ENCODE results near the gene ADRA2B. TPM values are rescaled to one million over a fixed set of nuclear protein-coding genes. Genes with fewer than 3 reads are reported as not detected.
A peak's percentile ranks its signal among the peaks of the same experiment; 100 is the strongest.

Gene ADRA2B
- total RNA-seq, 4 donors from 2014 or later = 0.28 to 0.67 (median 0.53) TPM; not detected in 1

DNA sequence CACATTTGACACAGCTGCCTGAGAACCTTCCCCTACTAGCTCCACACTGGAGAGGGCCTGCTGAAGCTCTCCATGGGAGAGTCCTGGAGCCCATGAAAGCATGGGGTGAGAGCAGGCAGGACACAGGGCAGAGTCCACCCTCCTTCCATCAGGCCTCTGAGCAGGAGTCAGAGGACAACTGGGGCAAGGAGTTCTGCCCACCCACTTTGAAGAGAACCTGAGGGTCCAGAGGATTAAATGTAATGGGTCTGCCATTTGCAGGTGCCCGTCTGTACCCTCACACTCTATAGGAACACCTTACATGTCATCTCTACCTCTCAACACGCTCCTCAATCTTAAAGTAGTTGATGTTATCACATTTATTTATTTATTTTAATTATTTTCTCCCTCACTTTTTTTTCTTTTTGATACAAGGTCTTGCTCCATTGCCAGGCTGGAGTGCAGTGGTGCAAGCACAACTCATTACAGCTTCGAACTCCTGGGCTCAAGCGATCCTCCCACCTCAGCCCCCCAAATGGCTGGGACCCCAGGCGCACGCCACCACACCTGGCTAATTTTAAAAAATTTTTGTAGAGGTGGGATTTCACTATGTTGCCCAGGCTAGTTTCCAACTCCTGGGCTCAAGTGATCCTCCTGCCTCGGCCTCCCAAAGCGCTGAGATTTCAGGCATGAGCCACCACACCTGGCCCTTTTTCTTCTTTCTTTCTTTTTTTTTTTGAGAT lies 10.2 kb downstream of the ADRA2B start:
- Histone ChIP-seq H3K36me3 (no peaks in the 10 kb centered on the region), H3K4me1 (peaks cover 0 to 6% (median 0%) of the 10 kb centered on the region in 4 donors), H3K27ac (no peak overlapping the region), H3K27me3 (no peaks in the 10 kb centered on the region), H3K9me3 (peaks cover 0 to 10% (median 4%) of the 10 kb centered on the region in 4 donors), H3K4me3 (no peak overlapping the region)
- no peak for TF ChIP-seq POLR2A (IDR thresholded peaks at IDR 0.05)
- TF ChIP-seq, protein P1, sequence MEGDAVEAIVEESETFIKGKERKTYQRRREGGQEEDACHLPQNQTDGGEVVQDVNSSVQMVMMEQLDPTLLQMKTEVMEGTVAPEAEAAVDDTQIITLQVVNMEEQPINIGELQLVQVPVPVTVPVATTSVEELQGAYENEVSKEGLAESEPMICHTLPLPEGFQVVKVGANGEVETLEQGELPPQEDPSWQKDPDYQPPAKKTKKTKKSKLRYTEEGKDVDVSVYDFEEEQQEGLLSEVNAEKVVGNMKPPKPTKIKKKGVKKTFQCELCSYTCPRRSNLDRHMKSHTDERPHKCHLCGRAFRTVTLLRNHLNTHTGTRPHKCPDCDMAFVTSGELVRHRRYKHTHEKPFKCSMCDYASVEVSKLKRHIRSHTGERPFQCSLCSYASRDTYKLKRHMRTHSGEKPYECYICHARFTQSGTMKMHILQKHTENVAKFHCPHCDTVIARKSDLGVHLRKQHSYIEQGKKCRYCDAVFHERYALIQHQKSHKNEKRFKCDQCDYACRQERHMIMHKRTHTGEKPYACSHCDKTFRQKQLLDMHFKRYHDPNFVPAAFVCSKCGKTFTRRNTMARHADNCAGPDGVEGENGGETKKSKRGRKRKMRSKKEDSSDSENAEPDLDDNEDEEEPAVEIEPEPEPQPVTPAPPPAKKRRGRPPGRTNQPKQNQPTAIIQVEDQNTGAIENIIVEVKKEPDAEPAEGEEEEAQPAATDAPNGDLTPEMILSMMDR (IDR thresholded peaks at IDR 0.05) = no peak
- peak in 2 of 3 donors; percentile 15 to 22 for DNase-seq

DNA sequence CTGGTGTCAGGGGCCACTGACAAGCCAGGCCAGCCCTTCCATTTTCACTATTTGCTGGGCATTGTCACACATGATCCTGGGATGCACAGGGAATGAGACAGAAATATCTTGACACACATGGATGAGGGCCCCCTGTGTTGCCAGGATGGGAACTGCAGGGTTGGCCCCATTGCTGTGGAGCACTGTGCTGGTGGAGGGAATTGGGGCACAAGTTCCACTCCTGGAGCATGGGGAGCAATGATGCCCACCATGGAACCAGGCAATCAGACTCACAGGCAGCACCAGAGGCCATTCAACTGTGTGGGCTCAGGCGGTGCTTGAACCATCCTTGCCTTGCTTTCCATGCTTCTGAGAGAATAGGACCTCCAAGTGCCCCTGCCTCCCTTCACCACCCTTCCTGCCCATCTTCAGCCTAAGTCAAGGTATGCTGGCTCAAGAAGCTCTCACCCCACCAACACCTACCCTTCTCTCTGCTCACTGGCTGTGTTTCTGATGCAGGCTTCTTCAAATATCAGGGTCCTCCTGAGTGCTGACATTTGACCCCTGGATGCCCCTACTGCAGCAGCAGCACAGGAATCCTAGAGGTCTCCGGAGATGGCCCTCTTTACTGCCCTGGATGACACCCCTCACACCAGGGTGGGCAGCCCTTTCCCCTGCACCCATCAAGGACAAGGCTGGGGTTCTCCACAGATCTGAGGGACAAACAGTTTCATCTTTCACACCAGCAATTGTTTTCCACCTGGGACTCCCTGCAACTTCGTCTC lies 11.0 kb downstream of the ADRA2B start:
- Histone ChIP-seq H3K4me3 (no peak overlapping the region), H3K4me1 (peaks cover 0 to 6% (median 0%) of the 10 kb centered on the region in 4 donors), H3K36me3 (no peaks in the 10 kb centered on the region), H3K9me3 (peaks cover 0 to 10% (median 4%) of the 10 kb centered on the region in 4 donors), H3K27me3 (no peaks in the 10 kb centered on the region), H3K27ac (no peak overlapping the region)
- no peak for TF ChIP-seq POLR2A (IDR thresholded peaks at IDR 0.05)
- TF ChIP-seq, protein P1 (IDR thresholded peaks at IDR 0.05) = no peak
- DNase-seq = peak in 2 of 3 donors; percentile 20 to 30

DNA sequence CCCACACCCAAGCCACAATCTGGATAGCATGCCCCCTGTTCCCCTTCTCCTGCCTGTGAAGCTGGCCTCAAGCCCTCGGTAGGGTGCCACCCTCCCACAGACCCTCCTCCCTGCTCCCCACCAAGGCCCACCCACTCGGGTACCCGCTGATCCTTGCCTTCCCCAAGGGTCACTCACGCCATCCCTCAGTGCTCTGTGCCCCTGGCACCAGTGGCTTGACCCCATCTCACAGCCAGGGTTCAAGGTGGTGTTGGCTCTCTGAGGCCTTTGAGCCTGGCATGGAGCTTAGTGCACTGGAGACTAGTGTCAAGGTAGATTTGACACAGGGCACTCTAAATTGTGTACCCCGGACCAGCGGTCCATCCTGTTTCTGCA lies 11.9 kb downstream of the ADRA2B start:
- Histone ChIP-seq H3K27me3 (no peaks in the 10 kb centered on the region), H3K9me3 (peaks cover 0 to 10% (median 4%) of the 10 kb centered on the region in 4 donors), H3K4me3 (no peak overlapping the region), H3K4me1 (peaks cover 0 to 5% (median 0%) of the 10 kb centered on the region in 4 donors), H3K27ac (no peak overlapping the region), H3K36me3 (no peaks in the 10 kb centered on the region)
- no peak for TF ChIP-seq POLR2A (IDR thresholded peaks at IDR 0.05)
- TF ChIP-seq, protein P1 (IDR thresholded peaks at IDR 0.05) = no peak
- peak in 2 of 3 donors; percentile 25 to 34 for DNase-seq

GRCh38 chr2:96103761-96104486 lies 12.4 kb downstream of the ADRA2B start:
- TF ChIP-seq, protein P1 (IDR thresholded peaks at IDR 0.05) = no peak
- TF ChIP-seq POLR2A (IDR thresholded peaks at IDR 0.05) = no peak
- DNase-seq = peak in 2 of 3 donors; percentile 11 to 15
- Histone ChIP-seq H3K4me1 (no peaks in the 10 kb centered on the region), H3K4me3 (no peak overlapping the region), H3K36me3 (no peaks in the 10 kb centered on the region), H3K27me3 (no peaks in the 10 kb centered on the region), H3K9me3 (peaks cover 0 to 10% (median 4%) of the 10 kb centered on the region in 4 donors), H3K27ac (no peak overlapping the region)

- peak in 1 of 3 donors; percentile 39 for DNase-seq
- no peaks in the 10 kb centered on the region for H3K27me3 ChIP-seq
- H3K4me3 ChIP-seq = no peak overlapping the region
- peaks cover 0 to 10% (median 4%) of the 10 kb centered on the region in 4 donors for H3K9me3 ChIP-seq
- no peaks in the 10 kb centered on the region for H3K4me1 ChIP-seq
- no peaks in the 10 kb centered on the region for H3K36me3 ChIP-seq
- H3K27ac ChIP-seq = no peak overlapping the region
- no peak for TF ChIP-seq POLR2A (IDR thresholded peaks at IDR 0.05)
- TF ChIP-seq, protein P1 (IDR thresholded peaks at IDR 0.05) = no peak
Observed at GRCh38 chr2:96103187-96103601, 13.2 kb downstream of the ADRA2B start.

Measured in Peyer's patch (tissue), 4 donors.